Measurements from ENCODE around the gene RCBTB2.
A peak's percentile ranks its signal among the peaks of the same experiment; 100 is the strongest.

RCBTB2 gene

DNA sequence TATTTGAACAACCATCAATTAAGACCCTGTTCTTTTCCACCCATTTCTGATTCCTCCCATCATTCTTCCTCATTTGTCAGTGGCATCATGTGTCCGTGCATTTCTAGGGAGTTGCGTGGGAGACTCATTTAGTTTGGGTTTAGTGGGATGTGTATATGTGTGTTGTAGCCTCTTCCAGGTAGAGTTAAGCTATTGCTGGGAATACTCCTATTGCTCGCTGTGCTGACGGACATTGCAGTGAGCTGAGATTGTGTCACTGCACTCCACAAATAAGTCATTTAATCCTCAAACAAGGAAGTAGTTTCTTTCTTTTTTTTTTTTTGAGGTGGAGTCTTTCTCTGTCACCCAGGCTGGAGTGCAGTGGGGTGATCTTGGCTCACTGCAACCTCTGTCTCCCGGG lies 42.2 kb upstream of the RCBTB2 start:
- H3K27ac ChIP-seq (ENCODE audit: extremely low read depth, low read depth, low read length): no peak overlapping the region
- POLR2A ChIA-PET: no interaction called here
- TF ChIP-seq ZNF157 (tag by site-specific recombination; IDR thresholded peaks at IDR 0.05) (peak; percentile 74), ZNF596 (tag by site-specific recombination; IDR thresholded peaks at IDR 0.05) (no peak), WT1 (tag by site-specific recombination; IDR thresholded peaks at IDR 0.05) (no peak)
- CTCF ChIA-PET: no interaction called here
- H3K4me1 ChIP-seq (ENCODE audit: control insufficient read depth, insufficient read depth, low read length): no peaks in the 10 kb centered on the region
- no peaks in the 10 kb centered on the region for H3K9me3 ChIP-seq (ENCODE audit: control insufficient read depth, insufficient read depth, low read depth, low read length)
- no peaks in the 10 kb centered on the region for H3K36me3 ChIP-seq (ENCODE audit: control insufficient read depth in 2 of 2, insufficient read depth in 1 of 2, low read length in 2 of 2)
- H3K4me3 ChIP-seq (ENCODE audit: low read depth, low read length): no peak overlapping the region

GRCh38 chr13:48574041-48574796 lies 41.3 kb upstream of the RCBTB2 start:
- ChIA-PET POLR2A (no interaction called here), CTCF (no interaction called here)
- TF ChIP-seq MEIS1 (CRISPR knock-in tag; IDR thresholded peaks at IDR 0.05; ENCODE audit: borderline replicate concordance) (no peak), ZNF157 (tag by site-specific recombination; IDR thresholded peaks at IDR 0.05) (peak; percentile 79)
- Histone ChIP-seq H3K4me3 (ENCODE audit: low read depth, low read length) (no peak overlapping the region), H3K27ac (ENCODE audit: extremely low read depth, low read depth, low read length) (no peak overlapping the region), H3K4me1 (ENCODE audit: control insufficient read depth, insufficient read depth, low read length) (no peaks in the 10 kb centered on the region), H3K9me3 (ENCODE audit: control insufficient read depth, insufficient read depth, low read depth, low read length) (no peaks in the 10 kb centered on the region), H3K36me3 (ENCODE audit: control insufficient read depth in 2 of 2, insufficient read depth in 1 of 2, low read length in 2 of 2) (no peaks in the 10 kb centered on the region)

DNA sequence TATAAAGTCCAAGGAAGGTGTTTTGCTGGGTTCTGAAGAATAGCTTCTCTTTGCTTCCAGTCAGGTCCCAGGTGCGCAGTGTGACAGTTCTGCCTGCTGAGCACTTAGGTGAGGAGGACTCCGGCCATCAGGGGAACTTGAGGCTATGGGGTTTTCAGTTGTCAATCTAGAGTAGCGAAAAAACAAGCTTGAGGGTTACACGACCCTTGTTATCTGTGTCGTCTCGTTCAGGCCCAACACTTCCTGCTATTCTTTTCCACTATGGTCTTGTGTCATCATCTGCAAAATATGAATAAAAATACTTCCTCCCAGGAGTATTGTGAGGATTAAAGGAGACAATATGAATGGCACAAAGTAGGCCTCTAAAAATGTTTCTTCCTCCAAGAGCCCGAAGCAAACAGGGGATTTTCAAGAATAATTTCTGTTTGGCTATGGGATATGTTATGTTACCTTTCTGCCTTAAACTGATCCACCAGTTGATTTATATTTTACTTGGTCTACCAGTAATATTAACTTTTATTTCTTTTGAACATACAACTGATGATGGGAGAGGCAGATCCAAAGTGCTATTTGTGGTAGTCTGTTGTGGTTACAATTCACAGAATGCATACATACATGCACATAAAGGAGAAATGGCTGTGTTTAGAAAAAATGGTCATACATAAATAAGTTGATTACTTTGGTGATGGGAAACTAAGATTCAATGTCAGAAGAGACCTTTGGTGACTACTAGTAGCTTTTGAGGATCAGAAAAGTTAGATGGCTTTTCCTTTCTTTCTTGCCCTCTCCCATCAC lies 40.5 kb upstream of the RCBTB2 start:
- TF ChIP-seq ZFHX2 (tag by site-specific recombination; conservative IDR thresholded peaks at IDR 0.05) (no peak), ZNF2 (tag by site-specific recombination; IDR thresholded peaks at IDR 0.05) (no peak), ZNF501 (tag by site-specific recombination; IDR thresholded peaks at IDR 0.05) (no peak), ZNF473 (tag by site-specific recombination; IDR thresholded peaks at IDR 0.05) (no peak), ZBTB20 (tag by site-specific recombination; IDR thresholded peaks at IDR 0.05) (no peak), HOXC10 (CRISPR knock-in tag; IDR thresholded peaks at IDR 0.05) (no peak), ZNF610 (tag by site-specific recombination; IDR thresholded peaks at IDR 0.05; ENCODE audit: borderline replicate concordance) (no peak), TRIM28 (IDR thresholded peaks at IDR 0.05; ENCODE audit: borderline replicate concordance, low read length) (no peak), ZNF791 (tag by site-specific recombination; IDR thresholded peaks at IDR 0.05) (no peak), ZNF529 (tag by site-specific recombination; IDR thresholded peaks at IDR 0.05; ENCODE audit: insufficient replicate concordance) (no peak), OVOL3 (tag by site-specific recombination; IDR thresholded peaks at IDR 0.05) (no peak), ZNF621 (tag by site-specific recombination; IDR thresholded peaks at IDR 0.05) (no peak), BCL6B (tag by site-specific recombination; IDR thresholded peaks at IDR 0.05) (no peak), ZNF121 (tag by site-specific recombination; IDR thresholded peaks at IDR 0.05) (no peak), HOXA7 (CRISPR knock-in tag; IDR thresholded peaks at IDR 0.05; ENCODE audit: borderline replicate concordance) (no peak), ZNF660 (tag by site-specific recombination; IDR thresholded peaks at IDR 0.05) (no peak)
- TF ChIP-seq, protein P1, sequence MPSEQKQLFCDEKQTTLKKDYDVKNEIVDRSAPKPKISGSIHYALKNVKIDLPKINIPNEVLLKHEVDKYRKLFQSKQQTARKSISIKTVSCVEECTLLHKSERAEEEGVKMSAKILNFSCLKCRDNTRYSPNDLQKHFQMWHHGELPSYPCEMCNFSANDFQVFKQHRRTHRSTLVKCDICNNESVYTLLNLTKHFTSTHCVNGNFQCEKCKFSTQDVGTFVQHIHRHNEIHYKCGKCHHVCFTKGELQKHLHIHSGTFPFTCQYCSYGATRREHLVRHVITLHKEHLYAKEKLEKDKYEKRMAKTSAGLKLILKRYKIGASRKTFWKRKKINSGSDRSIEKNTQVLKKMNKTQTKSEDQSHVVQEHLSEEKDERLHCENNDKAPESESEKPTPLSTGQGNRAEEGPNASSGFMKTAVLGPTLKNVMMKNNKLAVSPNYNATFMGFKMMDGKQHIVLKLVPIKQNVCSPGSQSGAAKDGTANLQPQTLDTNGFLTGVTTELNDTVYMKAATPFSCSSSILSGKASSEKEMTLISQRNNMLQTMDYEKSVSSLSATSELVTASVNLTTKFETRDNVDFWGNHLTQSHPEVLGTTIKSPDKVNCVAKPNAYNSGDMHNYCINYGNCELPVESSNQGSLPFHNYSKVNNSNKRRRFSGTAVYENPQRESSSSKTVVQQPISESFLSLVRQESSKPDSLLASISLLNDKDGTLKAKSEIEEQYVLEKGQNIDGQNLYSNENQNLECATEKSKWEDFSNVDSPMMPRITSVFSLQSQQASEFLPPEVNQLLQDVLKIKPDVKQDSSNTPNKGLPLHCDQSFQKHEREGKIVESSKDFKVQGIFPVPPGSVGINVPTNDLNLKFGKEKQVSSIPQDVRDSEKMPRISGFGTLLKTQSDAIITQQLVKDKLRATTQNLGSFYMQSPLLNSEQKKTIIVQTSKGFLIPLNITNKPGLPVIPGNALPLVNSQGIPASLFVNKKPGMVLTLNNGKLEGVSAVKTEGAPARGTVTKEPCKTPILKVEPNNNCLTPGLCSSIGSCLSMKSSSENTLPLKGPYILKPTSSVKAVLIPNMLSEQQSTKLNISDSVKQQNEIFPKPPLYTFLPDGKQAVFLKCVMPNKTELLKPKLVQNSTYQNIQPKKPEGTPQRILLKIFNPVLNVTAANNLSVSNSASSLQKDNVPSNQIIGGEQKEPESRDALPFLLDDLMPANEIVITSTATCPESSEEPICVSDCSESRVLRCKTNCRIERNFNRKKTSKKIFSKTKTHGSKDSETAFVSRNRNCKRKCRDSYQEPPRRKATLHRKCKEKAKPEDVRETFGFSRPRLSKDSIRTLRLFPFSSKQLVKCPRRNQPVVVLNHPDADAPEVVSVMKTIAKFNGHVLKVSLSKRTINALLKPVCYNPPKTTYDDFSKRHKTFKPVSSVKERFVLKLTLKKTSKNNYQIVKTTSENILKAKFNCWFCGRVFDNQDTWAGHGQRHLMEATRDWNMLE (tag by site-specific recombination; conservative IDR thresholded peaks at IDR 0.05; ENCODE audit: low read depth): no peak
- TF ChIP-seq, protein P2, sequence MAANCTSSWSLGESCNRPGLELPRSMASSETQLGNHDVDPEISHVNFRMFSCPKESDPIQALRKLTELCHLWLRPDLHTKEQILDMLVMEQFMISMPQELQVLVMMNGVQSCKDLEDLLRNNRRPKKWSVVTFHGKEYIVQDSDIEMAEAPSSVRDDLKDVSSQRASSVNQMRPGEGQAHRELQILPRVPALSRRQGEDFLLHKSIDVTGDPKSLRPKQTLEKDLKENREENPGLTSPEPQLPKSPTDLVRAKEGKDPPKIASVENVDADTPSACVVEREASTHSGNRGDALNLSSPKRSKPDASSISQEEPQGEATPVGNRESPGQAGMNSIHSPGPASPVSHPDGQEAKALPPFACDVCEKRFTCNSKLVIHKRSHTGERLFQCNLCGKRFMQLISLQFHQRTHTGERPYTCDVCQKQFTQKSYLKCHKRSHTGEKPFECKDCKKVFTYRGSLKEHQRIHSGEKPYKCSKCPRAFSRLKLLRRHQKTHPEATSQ (tag by site-specific recombination; IDR thresholded peaks at IDR 0.05): no peak
- ChIA-PET CTCF (interaction anchor here (0.6 to 0.7 kb wide), 3 partner anchors 475 to 932 kb away, joined by 3 to 4 read pairs (median 3); no protein-coding TSS in a partner anchor), POLR2A (no interaction called here)
- Histone ChIP-seq H3K4me1 (ENCODE audit: control insufficient read depth, insufficient read depth, low read length) (no peaks in the 10 kb centered on the region), H3K9me3 (ENCODE audit: control insufficient read depth, insufficient read depth, low read depth, low read length) (no peaks in the 10 kb centered on the region), H3K27ac (ENCODE audit: extremely low read depth, low read depth, low read length) (no peak overlapping the region), H3K36me3 (ENCODE audit: control insufficient read depth in 2 of 2, insufficient read depth in 1 of 2, low read length in 2 of 2) (no peaks in the 10 kb centered on the region), H3K4me3 (ENCODE audit: low read depth, low read length) (no peak overlapping the region)
